ENCODE data around the gene ITPRID1.

DNA sequence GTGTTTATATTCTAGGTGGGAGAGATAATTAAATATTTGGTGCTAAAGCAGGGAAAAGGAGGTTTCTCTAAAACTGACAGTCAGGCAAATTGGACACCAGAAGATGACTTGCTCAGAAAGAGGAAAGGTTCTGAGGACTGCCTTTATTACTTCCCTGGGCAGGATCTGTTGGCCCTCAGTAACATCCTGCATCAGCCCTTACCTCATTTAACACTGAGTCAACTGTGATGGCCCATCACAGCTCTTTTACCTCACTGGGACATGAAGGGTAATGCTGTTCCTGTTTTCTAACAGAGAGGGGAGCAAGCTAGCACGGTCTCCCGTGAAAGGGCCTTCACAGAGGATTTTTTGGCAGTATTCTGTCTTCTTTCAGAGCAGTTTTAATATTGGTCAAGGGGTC, 185.2 kb downstream of the ITPRID1 start:
- no peak for TF ChIP-seq BACH2 (CRISPR knock-in tag; IDR thresholded peaks at IDR 0.05; ENCODE audit: borderline replicate concordance)
- no peak for TF ChIP-seq ZFP30 (CRISPR knock-in tag; IDR thresholded peaks at IDR 0.05)
- no peak for TF ChIP-seq ARNTL (CRISPR knock-in tag; IDR thresholded peaks at IDR 0.05; ENCODE audit: borderline replicate concordance, low read depth)
- no peak for TF ChIP-seq ESRRG (CRISPR knock-in tag; IDR thresholded peaks at IDR 0.05)
- no peak for TF ChIP-seq OSR1 (CRISPR knock-in tag; IDR thresholded peaks at IDR 0.05)
- TF ChIP-seq CSDC2 (CRISPR knock-in tag; IDR thresholded peaks at IDR 0.05), result no peak
- TF ChIP-seq, protein P1, sequence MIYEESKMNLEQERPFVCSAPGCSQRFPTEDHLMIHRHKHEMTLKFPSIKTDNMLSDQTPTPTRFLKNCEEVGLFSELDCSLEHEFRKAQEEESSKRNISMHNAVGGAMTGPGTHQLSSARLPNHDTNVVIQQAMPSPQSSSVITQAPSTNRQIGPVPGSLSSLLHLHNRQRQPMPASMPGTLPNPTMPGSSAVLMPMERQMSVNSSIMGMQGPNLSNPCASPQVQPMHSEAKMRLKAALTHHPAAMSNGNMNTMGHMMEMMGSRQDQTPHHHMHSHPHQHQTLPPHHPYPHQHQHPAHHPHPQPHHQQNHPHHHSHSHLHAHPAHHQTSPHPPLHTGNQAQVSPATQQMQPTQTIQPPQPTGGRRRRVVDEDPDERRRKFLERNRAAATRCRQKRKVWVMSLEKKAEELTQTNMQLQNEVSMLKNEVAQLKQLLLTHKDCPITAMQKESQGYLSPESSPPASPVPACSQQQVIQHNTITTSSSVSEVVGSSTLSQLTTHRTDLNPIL (CRISPR knock-in tag; IDR thresholded peaks at IDR 0.05; ENCODE audit: low read depth), result no peak
- TF ChIP-seq SNAI2 (CRISPR knock-in tag; IDR thresholded peaks at IDR 0.05), result no peak
- TF ChIP-seq, protein P2, sequence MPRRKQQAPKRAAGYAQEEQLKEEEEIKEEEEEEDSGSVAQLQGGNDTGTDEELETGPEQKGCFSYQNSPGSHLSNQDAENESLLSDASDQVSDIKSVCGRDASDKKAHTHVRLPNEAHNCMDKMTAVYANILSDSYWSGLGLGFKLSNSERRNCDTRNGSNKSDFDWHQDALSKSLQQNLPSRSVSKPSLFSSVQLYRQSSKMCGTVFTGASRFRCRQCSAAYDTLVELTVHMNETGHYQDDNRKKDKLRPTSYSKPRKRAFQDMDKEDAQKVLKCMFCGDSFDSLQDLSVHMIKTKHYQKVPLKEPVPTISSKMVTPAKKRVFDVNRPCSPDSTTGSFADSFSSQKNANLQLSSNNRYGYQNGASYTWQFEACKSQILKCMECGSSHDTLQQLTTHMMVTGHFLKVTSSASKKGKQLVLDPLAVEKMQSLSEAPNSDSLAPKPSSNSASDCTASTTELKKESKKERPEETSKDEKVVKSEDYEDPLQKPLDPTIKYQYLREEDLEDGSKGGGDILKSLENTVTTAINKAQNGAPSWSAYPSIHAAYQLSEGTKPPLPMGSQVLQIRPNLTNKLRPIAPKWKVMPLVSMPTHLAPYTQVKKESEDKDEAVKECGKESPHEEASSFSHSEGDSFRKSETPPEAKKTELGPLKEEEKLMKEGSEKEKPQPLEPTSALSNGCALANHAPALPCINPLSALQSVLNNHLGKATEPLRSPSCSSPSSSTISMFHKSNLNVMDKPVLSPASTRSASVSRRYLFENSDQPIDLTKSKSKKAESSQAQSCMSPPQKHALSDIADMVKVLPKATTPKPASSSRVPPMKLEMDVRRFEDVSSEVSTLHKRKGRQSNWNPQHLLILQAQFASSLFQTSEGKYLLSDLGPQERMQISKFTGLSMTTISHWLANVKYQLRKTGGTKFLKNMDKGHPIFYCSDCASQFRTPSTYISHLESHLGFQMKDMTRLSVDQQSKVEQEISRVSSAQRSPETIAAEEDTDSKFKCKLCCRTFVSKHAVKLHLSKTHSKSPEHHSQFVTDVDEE (CRISPR knock-in tag; IDR thresholded peaks at IDR 0.05), result no peak
- TF ChIP-seq RARB (CRISPR knock-in tag; IDR thresholded peaks at IDR 0.05), result no peak
- TF ChIP-seq TOX (CRISPR knock-in tag; IDR thresholded peaks at IDR 0.05; ENCODE audit: borderline replicate concordance), result no peak
- TF ChIP-seq, protein P3, sequence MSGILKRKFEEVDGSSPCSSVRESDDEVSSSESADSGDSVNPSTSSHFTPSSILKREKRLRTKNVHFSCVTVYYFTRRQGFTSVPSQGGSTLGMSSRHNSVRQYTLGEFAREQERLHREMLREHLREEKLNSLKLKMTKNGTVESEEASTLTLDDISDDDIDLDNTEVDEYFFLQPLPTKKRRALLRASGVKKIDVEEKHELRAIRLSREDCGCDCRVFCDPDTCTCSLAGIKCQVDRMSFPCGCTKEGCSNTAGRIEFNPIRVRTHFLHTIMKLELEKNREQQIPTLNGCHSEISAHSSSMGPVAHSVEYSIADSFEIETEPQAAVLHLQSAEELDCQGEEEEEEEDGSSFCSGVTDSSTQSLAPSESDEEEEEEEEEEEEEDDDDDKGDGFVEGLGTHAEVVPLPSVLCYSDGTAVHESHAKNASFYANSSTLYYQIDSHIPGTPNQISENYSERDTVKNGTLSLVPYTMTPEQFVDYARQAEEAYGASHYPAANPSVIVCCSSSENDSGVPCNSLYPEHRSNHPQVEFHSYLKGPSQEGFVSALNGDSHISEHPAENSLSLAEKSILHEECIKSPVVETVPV (CRISPR knock-in tag; IDR thresholded peaks at IDR 0.05), result no peak
- no peak for TF ChIP-seq ZNF70 (CRISPR knock-in tag; IDR thresholded peaks at IDR 0.05)
